ENCODE data around the gene MOG.

DNA sequence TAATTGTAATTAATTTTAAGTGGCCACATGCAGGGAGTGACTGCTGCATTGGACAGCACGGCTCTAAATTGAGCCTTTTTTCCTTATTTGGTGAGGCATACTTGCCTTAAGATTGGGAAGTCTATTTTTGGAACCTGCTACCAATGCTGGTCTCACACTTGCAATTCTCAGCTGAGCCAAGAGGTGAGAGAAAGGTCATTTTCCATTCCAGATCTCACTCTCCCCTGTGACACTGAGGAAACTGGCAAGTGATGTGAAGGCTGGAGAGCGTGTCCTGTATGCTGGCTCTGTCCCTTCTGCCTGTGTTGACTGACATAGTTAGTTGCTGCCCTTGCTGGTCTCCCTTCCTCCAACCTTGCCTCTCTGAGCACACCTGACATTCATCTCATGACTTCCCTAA, 735 bp upstream of the MOG start:
- TF ChIP-seq CTCF (IDR thresholded peaks at IDR 0.05; ENCODE audit: low read depth, low read length) = no peak
- TF ChIP-seq POLR2A (IDR thresholded peaks at IDR 0.05; ENCODE audit: extremely low read depth, insufficient read length) = no peak
- no peak for TF ChIP-seq MAX (IDR thresholded peaks at IDR 0.05; ENCODE audit: low read depth, low read length)
- TF ChIP-seq MYC (IDR thresholded peaks at IDR 0.05; ENCODE audit: low read depth, low read length) = no peak
